Parathyroid adenoma (tissue), 2 donors: ENCODE results near the gene NR5A1.

Source experiments
- H2AFZ ChIP-seq: fragments of 300-600 bp; sonication (generic); one replicate; pipeline ENCODE4 v1.7.0; 2017; ENCODE audit warnings: antibody characterized with exemption, mild to moderate bottlenecking
- H3K27ac ChIP-seq: fragments of 300-600 bp; sonication (generic); one replicate; pipeline ENCODE4 v1.7.0; 2017
- H3K27me3 ChIP-seq: fragments of 300-600 bp; sonication (generic); one replicate; pipeline ENCODE4 v1.7.0; 2017; ENCODE audit warnings: low read length; ENCODE audit not compliant: control insufficient read depth, insufficient read depth
- H3K36me3 ChIP-seq: fragments of 300-600 bp; sonication (generic); one replicate; pipeline ENCODE4 v1.7.0; 2017; ENCODE audit warnings: low read length; ENCODE audit not compliant: control insufficient read depth, insufficient read depth
- H3K4me1 ChIP-seq: fragments of 300-600 bp; sonication (generic); one replicate; pipeline ENCODE4 v1.7.0; 2017; ENCODE audit warnings: control low read depth
- H3K4me2 ChIP-seq: fragments of 300-600 bp; sonication (generic); one replicate; pipeline ENCODE4 v1.7.0; 2017; ENCODE audit warnings: low read length
- H3K4me3 ChIP-seq: fragments of 300-600 bp; sonication (generic); one replicate; pipeline ENCODE4 v1.7.0; 2017; ENCODE audit warnings: low read depth, low read length
- H3K79me2 ChIP-seq: fragments of 300-600 bp; sonication (generic); one replicate; pipeline ENCODE4 v1.7.0; 2017; ENCODE audit warnings: control low read depth
- H3K9ac ChIP-seq: fragments of 300-600 bp; sonication (generic); one replicate; pipeline ENCODE4 v1.7.0; 2017; ENCODE audit warnings: mild to moderate bottlenecking
- H3K9me3 ChIP-seq: fragments of 300-600 bp; sonication (generic); one replicate; pipeline ENCODE4 v1.7.0; 2017; ENCODE audit warnings: low read length; ENCODE audit not compliant: control insufficient read depth
- TF ChIP-seq, protein P1 (sequence below): fragments of 300-600 bp; sonication (generic); IDR thresholded peaks from one replicate; pipeline ENCODE4 v1.7.0; 2017; ENCODE audit warnings: antibody characterized with exemption, mild to moderate bottlenecking
- donor health status: primary hyperparathyroidism.

NR5A1 gene

DNA sequence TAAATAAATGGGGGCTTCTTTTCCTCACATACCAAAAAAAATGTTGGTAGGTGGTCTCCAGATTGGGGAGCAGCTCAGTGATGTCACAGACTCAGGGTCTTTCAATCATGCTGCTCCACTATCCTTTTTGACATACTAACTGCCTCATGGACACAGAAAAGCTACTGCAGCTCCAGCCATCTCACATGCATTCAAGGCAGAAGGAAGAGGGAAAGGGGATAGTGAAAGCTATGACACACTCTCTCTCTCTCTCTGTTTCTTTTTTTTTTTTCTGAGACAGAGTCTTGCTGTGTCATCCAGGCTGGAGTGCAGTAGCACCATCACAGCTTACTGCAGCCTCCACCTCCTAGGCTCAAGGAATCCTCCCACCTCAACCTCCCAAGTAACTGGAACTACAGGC lies 64.8 kb downstream of the NR5A1 start:
- Histone ChIP-seq H2AFZ (no peak overlapping the region), H3K36me3 (no peaks in the 10 kb centered on the region), H3K79me2 (no peaks in the 10 kb centered on the region), H3K27ac (no peak overlapping the region), H3K9me3 (no peaks in the 10 kb centered on the region), H3K4me2 (no peak overlapping the region), H3K4me3 (no peak overlapping the region), H3K27me3 (no peaks in the 10 kb centered on the region), H3K9ac (no peak overlapping the region), H3K4me1 (no peaks in the 10 kb centered on the region)
- TF ChIP-seq, protein P1, sequence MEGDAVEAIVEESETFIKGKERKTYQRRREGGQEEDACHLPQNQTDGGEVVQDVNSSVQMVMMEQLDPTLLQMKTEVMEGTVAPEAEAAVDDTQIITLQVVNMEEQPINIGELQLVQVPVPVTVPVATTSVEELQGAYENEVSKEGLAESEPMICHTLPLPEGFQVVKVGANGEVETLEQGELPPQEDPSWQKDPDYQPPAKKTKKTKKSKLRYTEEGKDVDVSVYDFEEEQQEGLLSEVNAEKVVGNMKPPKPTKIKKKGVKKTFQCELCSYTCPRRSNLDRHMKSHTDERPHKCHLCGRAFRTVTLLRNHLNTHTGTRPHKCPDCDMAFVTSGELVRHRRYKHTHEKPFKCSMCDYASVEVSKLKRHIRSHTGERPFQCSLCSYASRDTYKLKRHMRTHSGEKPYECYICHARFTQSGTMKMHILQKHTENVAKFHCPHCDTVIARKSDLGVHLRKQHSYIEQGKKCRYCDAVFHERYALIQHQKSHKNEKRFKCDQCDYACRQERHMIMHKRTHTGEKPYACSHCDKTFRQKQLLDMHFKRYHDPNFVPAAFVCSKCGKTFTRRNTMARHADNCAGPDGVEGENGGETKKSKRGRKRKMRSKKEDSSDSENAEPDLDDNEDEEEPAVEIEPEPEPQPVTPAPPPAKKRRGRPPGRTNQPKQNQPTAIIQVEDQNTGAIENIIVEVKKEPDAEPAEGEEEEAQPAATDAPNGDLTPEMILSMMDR: no peak

GRCh38 chr9:124441291-124441690 lies 65.9 kb downstream of the NR5A1 start:
- no peaks in the 10 kb centered on the region for H3K27me3 ChIP-seq
- no peak overlapping the region for H3K27ac ChIP-seq
- no peak overlapping the region for H3K4me2 ChIP-seq
- no peaks in the 10 kb centered on the region for H3K9me3 ChIP-seq
- no peaks in the 10 kb centered on the region for H3K79me2 ChIP-seq
- no peaks in the 10 kb centered on the region for H3K4me1 ChIP-seq
- H3K36me3 ChIP-seq: no peaks in the 10 kb centered on the region
- TF ChIP-seq, protein P1: no peak
- H3K9ac ChIP-seq: no peak overlapping the region
- no peak overlapping the region for H3K4me3 ChIP-seq
- H2AFZ ChIP-seq: no peak overlapping the region

- Histone ChIP-seq H3K4me2 (no peak overlapping the region), H3K4me1 (no peaks in the 10 kb centered on the region), H3K27ac (no peak overlapping the region), H3K4me3 (no peak overlapping the region), H3K79me2 (no peaks in the 10 kb centered on the region), H3K9ac (no peak overlapping the region), H3K27me3 (no peaks in the 10 kb centered on the region), H2AFZ (no peak overlapping the region), H3K9me3 (no peaks in the 10 kb centered on the region), H3K36me3 (no peaks in the 10 kb centered on the region)
- TF ChIP-seq, protein P1: no peak
Measured at GRCh38 chr9:124440786-124441185, 66.4 kb downstream of the NR5A1 start.

GRCh38 chr9:124439686-124440243 lies 67.4 kb downstream of the NR5A1 start:
- Histone ChIP-seq H3K9me3 (no peaks in the 10 kb centered on the region), H2AFZ (no peak overlapping the region), H3K4me2 (no peak overlapping the region), H3K27me3 (no peaks in the 10 kb centered on the region), H3K9ac (no peak overlapping the region), H3K27ac (no peak overlapping the region), H3K4me3 (no peak overlapping the region), H3K4me1 (no peaks in the 10 kb centered on the region), H3K79me2 (no peaks in the 10 kb centered on the region), H3K36me3 (no peaks in the 10 kb centered on the region)
- TF ChIP-seq, protein P1: no peak

GRCh38 chr9:124439086-124439485 lies 68.1 kb downstream of the NR5A1 start:
- Histone ChIP-seq H3K79me2 (no peaks in the 10 kb centered on the region), H3K9me3 (no peaks in the 10 kb centered on the region), H3K9ac (no peak overlapping the region), H2AFZ (no peak overlapping the region), H3K27ac (no peak overlapping the region), H3K27me3 (no peaks in the 10 kb centered on the region), H3K4me1 (no peaks in the 10 kb centered on the region), H3K4me2 (no peak overlapping the region), H3K4me3 (no peak overlapping the region), H3K36me3 (no peaks in the 10 kb centered on the region)
- TF ChIP-seq, protein P1: no peak
